Subcutaneous abdominal adipose tissue (tissue), 5 donors: ENCODE results near the gene PFKL.

Source experiments
- H3K27ac ChIP-seq: one replicate; pipeline ENCODE4 v1.7.0; 2013; ENCODE audit warnings: low read depth, mild to moderate bottlenecking, inconsistent platforms, low read length, moderate library complexity
- H3K27me3 ChIP-seq, 5 donors: one replicate each; pipeline ENCODE4 v1.7.0; 2013; ENCODE audit warnings: low read length in 5 of 5, inconsistent platforms in 1 of 5; ENCODE audit not compliant: control insufficient read depth in 5 of 5, insufficient read depth in 4 of 5
- H3K36me3 ChIP-seq, 5 donors: one replicate each; pipeline ENCODE4 v1.7.0; 2013; ENCODE audit warnings: low read length in 5 of 5; ENCODE audit not compliant: control insufficient read depth in 5 of 5, insufficient read depth in 5 of 5
- H3K4me1 ChIP-seq, 5 donors: one replicate each; pipeline ENCODE4 v1.7.0; 2013; ENCODE audit warnings: low read length in 5 of 5, mild to moderate bottlenecking in 3 of 5, moderate library complexity in 1 of 5; ENCODE audit not compliant: control insufficient read depth in 5 of 5, insufficient read depth in 5 of 5
- H3K4me3 ChIP-seq, 5 donors: one replicate each; pipeline ENCODE4 v1.7.0; 2013; ENCODE audit warnings: low read length in 5 of 5, low read depth in 1 of 5
- H3K9ac ChIP-seq, 5 donors: one replicate each; pipeline ENCODE4 v1.7.0; 2013; ENCODE audit warnings: low read length in 5 of 5, mild to moderate bottlenecking in 4 of 5, moderate library complexity in 3 of 5
- H3K9me3 ChIP-seq, 5 donors: one replicate each; pipeline ENCODE4 v1.7.0; 2013; ENCODE audit warnings: low read length in 5 of 5; ENCODE audit not compliant: control insufficient read depth in 5 of 5
- donor health status: healthy.
- donor health status: healthy.
- donor health status: healthy.
- donor health status: healthy.
- donor health status: healthy.

PFKL gene

DNA sequence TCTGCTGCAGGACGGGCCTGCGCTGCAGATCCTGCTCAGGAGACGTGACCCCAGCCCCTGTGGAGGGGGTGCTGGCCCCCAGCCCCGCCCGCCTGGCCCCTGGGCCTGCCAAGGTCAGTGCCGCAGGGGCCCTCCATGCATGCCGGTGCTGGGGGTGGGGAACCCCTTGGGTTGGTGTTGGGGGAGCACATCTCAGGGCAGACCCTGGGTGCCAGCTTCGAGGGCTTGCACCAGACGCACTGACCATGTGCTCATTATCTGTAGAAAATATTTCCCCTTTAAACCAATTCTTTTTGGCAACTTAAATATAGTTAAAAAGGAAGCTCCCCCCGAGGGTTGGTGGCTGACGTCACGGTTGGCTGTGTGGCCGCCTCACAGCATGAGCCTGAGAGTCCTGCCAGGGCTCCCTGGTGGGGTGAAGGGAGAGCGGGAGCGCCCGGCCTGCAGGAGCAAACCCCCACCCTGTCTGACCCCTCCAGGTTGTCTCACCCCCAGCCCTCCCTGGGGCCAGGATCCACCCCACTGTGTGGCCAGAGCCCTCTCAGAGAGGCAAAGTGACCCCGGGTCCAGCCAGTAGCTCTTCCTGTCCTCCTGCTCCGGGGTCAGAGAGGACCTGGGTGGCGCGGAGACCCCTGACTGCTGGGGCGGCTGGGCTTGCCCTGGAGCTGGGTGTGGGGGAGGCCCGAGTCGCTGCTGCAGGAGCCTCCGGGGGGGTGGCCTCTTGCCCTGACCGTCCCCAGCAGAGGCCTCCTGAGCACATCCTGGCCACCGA, 5.3 kb upstream of the PFKL start:
- peak overlapping the region in 1 of 5 donors; percentile 25 for H3K9ac ChIP-seq
- H3K4me3 ChIP-seq: peak overlapping the region in 2 of 5 donors; percentile 2 to 16
- no peaks in the 10 kb centered on the region for H3K9me3 ChIP-seq
- H3K27ac ChIP-seq: no peak overlapping the region
- H3K4me1 ChIP-seq: peaks cover 5 to 40% (median 36%) of the 10 kb centered on the region in 5 donors
- H3K27me3 ChIP-seq: no peaks in the 10 kb centered on the region
- H3K36me3 ChIP-seq: no peaks in the 10 kb centered on the region

DNA sequence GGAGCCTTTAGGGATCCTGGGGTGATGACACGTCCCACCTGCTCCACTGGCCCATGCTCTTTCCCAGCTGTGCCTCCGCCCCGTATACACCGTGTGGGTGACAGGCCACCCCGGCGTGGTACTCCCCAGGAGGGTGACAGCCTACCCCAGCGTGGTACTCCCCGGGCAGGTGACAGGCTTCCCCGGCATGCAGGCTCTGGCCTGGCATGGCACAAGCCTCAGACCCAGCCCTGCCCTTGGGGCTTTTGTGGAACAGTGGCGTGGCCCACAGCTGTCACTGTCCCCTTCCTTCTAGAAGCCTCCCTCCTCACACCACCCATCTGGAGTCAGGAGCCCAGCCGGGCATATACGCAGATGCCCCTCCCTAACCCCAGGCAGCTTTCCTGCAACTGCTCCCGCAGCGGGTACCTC, 4.7 kb upstream of the PFKL start:
- no peak overlapping the region for H3K27ac ChIP-seq
- H3K9ac ChIP-seq: peak overlapping the region in 1 of 5 donors; percentile 25
- peak overlapping the region in 1 of 5 donors; percentile 2 for H3K4me3 ChIP-seq
- H3K27me3 ChIP-seq: no peaks in the 10 kb centered on the region
- H3K36me3 ChIP-seq: no peaks in the 10 kb centered on the region
- H3K4me1 ChIP-seq: peaks cover 5 to 41% (median 37%) of the 10 kb centered on the region in 5 donors
- H3K9me3 ChIP-seq: no peaks in the 10 kb centered on the region

DNA sequence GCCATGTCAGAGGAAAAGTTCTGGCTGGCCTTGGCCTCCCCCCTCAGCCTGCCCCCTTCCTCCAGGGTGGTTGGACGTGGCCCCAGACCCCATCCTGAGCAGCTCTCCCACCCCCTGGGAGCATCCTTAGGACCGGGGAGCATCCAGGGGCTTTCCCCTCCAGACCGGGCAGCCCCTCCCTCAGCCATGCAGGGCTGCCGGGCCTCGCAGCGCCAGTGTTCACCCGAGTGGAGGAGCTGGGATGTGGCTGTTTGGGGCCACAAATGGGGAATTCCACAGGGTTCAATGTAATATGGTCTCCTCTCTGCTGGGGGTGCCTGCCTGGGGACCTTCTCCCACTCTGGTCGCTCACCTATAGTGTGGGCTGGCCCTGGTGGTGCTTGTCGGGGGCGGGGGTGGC, 4.2 kb upstream of the PFKL start:
- Histone ChIP-seq H3K4me3 (no peak overlapping the region), H3K9me3 (no peaks in the 10 kb centered on the region), H3K4me1 (peaks cover 5 to 44% (median 39%) of the 10 kb centered on the region in 5 donors), H3K27ac (no peak overlapping the region), H3K27me3 (no peaks in the 10 kb centered on the region), H3K9ac (peak overlapping the region in 1 of 5 donors; percentile 25), H3K36me3 (no peaks in the 10 kb centered on the region)

DNA sequence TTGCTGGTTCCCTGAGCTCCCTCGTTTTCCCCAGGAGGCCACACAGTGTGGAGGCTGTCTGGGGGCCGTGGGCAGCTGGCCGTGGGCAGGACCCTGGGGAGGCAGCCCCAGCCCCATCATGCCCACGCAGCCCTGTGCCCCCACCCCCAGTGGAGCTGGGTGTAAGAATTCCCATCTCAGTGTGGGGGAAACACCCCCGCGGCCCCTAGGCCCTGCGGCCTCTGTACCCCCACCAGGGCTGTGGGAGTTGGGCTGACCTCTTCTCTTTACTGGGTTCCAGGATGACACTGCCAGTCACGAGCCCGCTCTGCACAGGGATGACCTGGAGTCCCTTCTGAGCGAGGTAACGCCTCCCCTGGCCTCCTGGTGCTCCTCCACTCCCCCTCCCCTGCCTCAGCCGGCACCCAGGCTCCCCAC, 3.7 kb upstream of the PFKL start:
- Histone ChIP-seq H3K36me3 (no peaks in the 10 kb centered on the region), H3K4me3 (no peak overlapping the region), H3K9me3 (no peaks in the 10 kb centered on the region), H3K9ac (no peak overlapping the region), H3K27ac (no peak overlapping the region), H3K4me1 (peaks cover 5 to 48% (median 44%) of the 10 kb centered on the region in 5 donors), H3K27me3 (no peaks in the 10 kb centered on the region)

DNA sequence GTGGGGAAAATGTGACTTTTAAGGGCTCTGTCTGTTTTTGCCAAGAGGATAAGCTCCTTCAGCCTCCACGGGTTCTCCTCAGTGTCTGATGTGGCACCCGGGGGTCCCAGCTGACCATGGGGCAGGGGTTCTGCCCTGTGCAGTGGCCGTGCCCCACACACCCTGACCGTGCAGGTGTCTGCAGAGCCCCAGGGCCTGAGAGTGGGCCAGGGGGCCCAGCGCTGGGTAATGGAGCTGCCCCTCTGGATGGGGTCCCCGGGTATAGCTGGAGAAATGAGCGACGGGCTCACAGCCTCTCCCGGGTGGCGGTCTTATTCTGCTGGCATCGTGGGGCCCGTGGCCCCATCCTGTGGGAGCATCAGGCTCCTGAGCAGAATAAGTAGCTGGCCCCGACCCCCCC, 2.9 kb upstream of the PFKL start:
- Histone ChIP-seq H3K27me3 (no peaks in the 10 kb centered on the region), H3K27ac (no peak overlapping the region), H3K36me3 (no peaks in the 10 kb centered on the region), H3K9ac (no peak overlapping the region), H3K4me3 (no peak overlapping the region), H3K9me3 (no peaks in the 10 kb centered on the region), H3K4me1 (peaks cover 5 to 57% (median 52%) of the 10 kb centered on the region in 5 donors)

DNA sequence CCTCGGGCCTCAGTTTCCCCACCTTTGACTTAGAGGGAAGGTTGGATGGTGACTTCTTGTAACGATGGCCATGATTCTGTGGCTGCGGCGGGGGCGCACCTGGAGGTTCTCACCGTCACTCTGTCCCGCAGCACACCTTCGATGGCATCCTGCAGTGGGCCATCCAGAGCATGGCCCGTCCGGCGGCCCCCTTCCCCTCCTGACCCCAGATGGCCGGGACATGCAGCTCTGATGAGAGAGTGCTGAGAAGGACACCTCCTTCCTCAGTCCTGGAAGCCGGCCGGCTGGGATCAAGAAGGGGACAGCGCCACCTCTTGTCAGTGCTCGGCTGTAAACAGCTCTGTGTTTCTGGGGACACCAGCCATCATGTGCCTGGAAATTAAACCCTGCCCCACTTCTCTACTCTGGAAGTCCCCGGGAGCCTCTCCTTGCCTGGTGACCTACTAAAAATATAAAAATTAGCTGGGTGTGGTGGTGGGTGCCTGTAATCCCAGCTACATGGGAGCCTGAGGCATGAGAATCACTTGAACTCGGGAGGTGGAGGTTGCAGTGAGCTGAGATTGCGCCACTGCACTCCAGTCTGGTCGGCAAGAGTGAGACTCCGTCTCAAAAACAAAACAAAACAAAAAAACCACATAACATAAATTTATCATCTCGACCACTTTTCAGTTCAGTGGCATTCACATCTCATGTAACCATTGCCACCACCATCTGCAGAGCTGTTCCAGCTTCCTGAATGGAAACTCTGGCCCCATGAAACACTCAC, 2.1 kb upstream of the PFKL start:
- peak overlapping the region in 2 of 5 donors; percentile 32 to 37 for H3K4me3 ChIP-seq
- H3K4me1 ChIP-seq: peaks cover 7 to 64% (median 60%) of the 10 kb centered on the region in 5 donors

DNA sequence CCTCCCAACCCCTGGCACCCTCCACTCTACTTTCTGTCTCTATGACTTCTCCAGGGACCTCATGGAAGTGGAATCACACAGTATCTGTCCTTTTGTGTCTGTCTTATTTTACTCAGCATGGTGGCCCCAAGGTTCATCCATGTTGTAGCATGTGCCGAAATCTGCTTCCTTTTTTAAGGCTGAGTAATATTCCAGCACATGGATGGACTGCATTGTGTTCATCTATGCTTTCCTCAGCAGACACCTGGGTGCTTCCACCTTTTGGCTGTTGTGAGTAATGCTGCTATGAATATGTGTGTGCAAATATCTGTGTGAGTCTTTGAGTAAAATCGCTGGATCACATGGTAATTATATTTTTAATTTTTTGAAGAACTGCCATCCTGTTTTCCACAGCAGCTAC, 1.6 kb upstream of the PFKL start:
- H3K9ac ChIP-seq: no peak overlapping the region
- H3K4me1 ChIP-seq: peaks cover 7 to 68% (median 61%) of the 10 kb centered on the region in 5 donors
- H3K36me3 ChIP-seq: no peaks in the 10 kb centered on the region
- peak overlapping the region in 2 of 5 donors; percentile 32 to 37 for H3K4me3 ChIP-seq
- H3K27ac ChIP-seq: peak overlapping the region; percentile 60
- H3K27me3 ChIP-seq: no peaks in the 10 kb centered on the region
- no peaks in the 10 kb centered on the region for H3K9me3 ChIP-seq

More for the DNA sequence above, 2.1 kb upstream of the PFKL start:
- H3K9me3 ChIP-seq: no peaks in the 10 kb centered on the region
- H3K36me3 ChIP-seq: no peaks in the 10 kb centered on the region
- peak overlapping the region; percentile 60 for H3K27ac ChIP-seq
- no peak overlapping the region for H3K9ac ChIP-seq
- H3K27me3 ChIP-seq: no peaks in the 10 kb centered on the region

DNA sequence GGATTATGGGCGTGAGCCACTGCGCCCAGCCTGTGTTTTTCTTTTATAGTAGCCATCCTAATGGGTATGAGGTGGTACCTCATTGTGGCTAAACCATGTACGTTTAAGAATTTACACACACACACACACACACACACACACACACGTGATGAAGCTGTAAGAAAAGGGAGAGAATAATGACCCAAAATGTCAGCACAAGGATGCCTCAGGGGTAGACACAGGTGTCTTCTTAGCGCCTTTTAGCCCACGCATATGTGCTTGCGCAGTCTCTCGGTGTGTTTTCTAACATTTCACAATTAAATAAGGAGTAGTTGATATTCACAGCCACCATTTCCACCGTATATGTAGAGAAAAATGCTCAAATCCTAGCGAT, 782 bp upstream of the PFKL start:
- peak overlapping the region; percentile 84 for H3K27ac ChIP-seq
- H3K27me3 ChIP-seq: no peaks in the 10 kb centered on the region
- H3K4me3 ChIP-seq: peak overlapping the region; percentile 27 to 77 (median 69)
- peak overlapping the region; percentile 11 to 84 (median 63) for H3K9ac ChIP-seq
- H3K9me3 ChIP-seq: no peaks in the 10 kb centered on the region
- peaks cover 7 to 76% (median 69%) of the 10 kb centered on the region in 5 donors for H3K4me1 ChIP-seq
- H3K36me3 ChIP-seq: no peaks in the 10 kb centered on the region

DNA sequence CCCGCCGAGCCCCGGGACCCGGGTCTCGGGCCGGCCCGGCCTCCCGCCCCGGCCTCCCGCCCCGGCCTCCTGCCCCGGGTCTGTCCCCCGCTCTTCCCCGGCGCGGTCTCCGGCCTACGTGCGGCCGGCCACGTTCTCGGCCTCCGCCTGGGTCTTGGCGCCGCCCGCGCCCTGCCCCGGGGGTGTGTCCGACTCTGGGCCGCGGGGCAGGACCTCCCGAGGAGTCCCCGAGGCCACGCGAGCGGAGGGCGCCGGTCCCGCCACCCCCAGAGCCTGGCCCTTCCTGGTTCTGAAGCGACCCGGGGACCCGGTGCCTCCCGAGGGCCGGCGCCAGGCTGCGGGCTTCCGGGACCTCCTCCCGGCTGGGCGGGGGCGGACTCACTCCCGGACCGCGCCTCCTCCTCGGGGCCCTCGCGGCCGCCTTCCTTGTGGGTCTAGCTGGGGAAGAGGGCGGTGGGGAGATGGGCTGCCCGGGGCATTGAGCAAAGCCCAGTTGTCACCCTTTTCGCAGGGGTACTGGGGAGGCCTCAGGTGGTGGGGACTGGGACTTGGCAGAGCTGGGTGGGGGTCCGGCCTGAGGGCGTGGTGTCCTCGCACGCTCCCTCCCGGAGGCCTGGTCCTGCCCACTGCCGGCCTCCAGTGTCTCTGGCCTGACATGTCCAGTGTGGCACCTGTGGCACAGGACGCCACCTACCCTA, 558 bp downstream of the PFKL start:
- Histone ChIP-seq H3K27ac (peak overlapping the region; percentile 50), H3K36me3 (no peaks in the 10 kb centered on the region), H3K4me1 (peaks cover 9 to 77% (median 70%) of the 10 kb centered on the region in 5 donors), H3K9ac (peak overlapping the region in 4 of 5 donors; percentile 68 to 78 (median 76)), H3K27me3 (no peaks in the 10 kb centered on the region), H3K9me3 (no peaks in the 10 kb centered on the region), H3K4me3 (peak overlapping the region; percentile 31 to 77 (median 70))
